HCT116 (cell line): ENCODE results near the gene FGF14. TPM values are rescaled to one million over a fixed set of nuclear protein-coding genes. Genes with fewer than 3 reads are reported as not detected.

ENCODE experiments used
- ATAC-seq: fragments of 200-7000 bp; cut with Tn5 transposase; 2 replicates; pipeline ENCODE4 v1.9.1; 2020; ENCODE audit warnings: mild to moderate bottlenecking, moderate library complexity
- BruUV-seq: library from RNA; stranded (reverse); fragments of 400-500 nt; replicated peaks from 2 replicates; lab custom pipeline; 2021; lab: Mats Ljungman, UMichigan
- CTCF ChIA-PET: fragments of 300-600 bp; sonication (Branson Sonifier 250); formaldehyde crosslinking; loops from one replicate; lab custom pipeline; 2021; ENCODE audit warnings: antibody characterized with exemption; lab: Charles Lee
- POLR2A ChIA-PET: fragments of 300-600, 350-600 bp; sonication (Branson Sonifier 250); formaldehyde crosslinking; loops from one replicate; lab custom pipeline; 2021; ENCODE audit warnings: antibody characterized with exemption; lab: Charles Lee
- RAD21 ChIA-PET, 2 experiments: fragments of 300-600 bp; sonication (Branson Sonifier 250); formaldehyde crosslinking; loops; one replicate each; lab custom pipeline; 2023; ENCODE audit warnings: low total read pairs in 2 of 2; ENCODE audit not compliant: uncharacterized antibody in 2 of 2, unreplicated experiment in 2 of 2, low non-redundant PET in 1 of 2; lab: Charles Lee
- DNase-seq: peaks from one replicate; pipeline ENCODE4 v3.0.0-alpha.2; 2010; ENCODE audit warnings: low read depth, low spot score
- H2AFZ ChIP-seq: fragments of 200-600 bp; shearing (Covaris generic), sonication (generic); 2 replicates; pipeline ENCODE4 v1.6.1; 2017; ENCODE audit warnings: low read depth, mixed run types, mixed read lengths, antibody characterized with exemption, low read length; ENCODE audit not compliant: poor library complexity, severe bottlenecking
- H3K27ac ChIP-seq: 2 replicates; pipeline ENCODE4 v1.5.1; 2012; ENCODE audit warnings: low read depth, low read length
- H3K27me3 ChIP-seq: fragments of 200-600 bp; sonication (generic); 2 replicates; pipeline ENCODE4 v1.6.1; 2016; ENCODE audit warnings: mixed run types, low read length, mixed read lengths; ENCODE audit not compliant: insufficient read depth
- H3K36me3 ChIP-seq, 2 experiments: fragments of 200-500 bp in 1 of 2; fragments of 200-600 bp in 1 of 2; sonication (Bioruptor generic) in 1 of 2; sonication (generic) in 1 of 2; 2 replicates each; pipeline versions ENCODE4 v1.5.1 to v1.6.1; 2014 to 2016; ENCODE audit warnings: low read length in 2 of 2, inconsistent platforms in 1 of 2, mixed read lengths in 1 of 2, mixed run types in 1 of 2; ENCODE audit not compliant: insufficient read depth in 2 of 2, control insufficient read depth in 1 of 2
- H3K4me1 ChIP-seq, 2 experiments: fragments of 200-600 bp in 1 of 2; sonication (generic) in 1 of 2; 2 replicates each; pipeline versions ENCODE4 v1.5.1 to v1.6.1; 2012 to 2017; ENCODE audit warnings: low read length in 2 of 2, inconsistent platforms in 1 of 2, mild to moderate bottlenecking in 1 of 2, mixed read lengths in 1 of 2, mixed run types in 1 of 2, moderate library complexity in 1 of 2; ENCODE audit not compliant: insufficient read depth in 2 of 2, control insufficient read depth in 1 of 2
- H3K4me2 ChIP-seq: fragments of 200-600 bp; sonication (generic); 2 replicates; pipeline ENCODE4 v1.6.1; 2017; ENCODE audit warnings: mixed run types, low read length, mixed read lengths
- H3K4me3 ChIP-seq, 2 experiments: fragments of 200-600 bp in 1 of 2; sonication (generic) in 1 of 2; replicated peaks in 1 of 2; 2 replicates each; pipeline ENCODE4 v1.5.1; 2011 to 2016; ENCODE audit warnings: low read length in 2 of 2, control low read depth in 1 of 2, low read depth in 1 of 2, mild to moderate bottlenecking in 1 of 2, mixed read lengths in 1 of 2, mixed run types in 1 of 2
- H3K79me2 ChIP-seq: fragments of 200-600 bp; sonication (generic); 2 replicates; pipeline ENCODE4 v1.6.1; 2017; ENCODE audit warnings: mild to moderate bottlenecking, mixed run types, low read length, moderate library complexity, mixed read lengths; ENCODE audit not compliant: insufficient read depth
- H3K9ac ChIP-seq: fragments of 200-600 bp; sonication (generic); 2 replicates; pipeline ENCODE4 v1.6.1; 2016; ENCODE audit warnings: low read length, mixed read lengths
- H3K9me2 ChIP-seq: fragments of 200-600 bp; sonication (generic), shearing (Covaris generic); 2 replicates; pipeline ENCODE4 v1.6.1; 2017; ENCODE audit warnings: mixed run types, mild to moderate bottlenecking, moderate library complexity; ENCODE audit not compliant: insufficient read depth
- H3K9me3 ChIP-seq, 2 experiments: fragments of 200-500 bp in 1 of 2; fragments of 200-600 bp in 1 of 2; sonication (Bioruptor generic) in 1 of 2; sonication (generic) in 1 of 2; 2 replicates each; pipeline ENCODE4 v1.6.1; 2014 to 2017; ENCODE audit warnings: low read length in 2 of 2, mixed read lengths in 2 of 2, inconsistent platforms in 1 of 2, low read depth in 1 of 2, mild to moderate bottlenecking in 1 of 2, mixed run types in 1 of 2, moderate library complexity in 1 of 2; ENCODE audit not compliant: control insufficient read depth in 1 of 2, insufficient read depth in 1 of 2
- H4K20me1 ChIP-seq: fragments of 200-600 bp; sonication (generic), shearing (Covaris generic); 2 replicates; pipeline ENCODE4 v1.6.1; 2017; ENCODE audit warnings: mixed run types, mild to moderate bottlenecking, moderate library complexity; ENCODE audit not compliant: insufficient read depth
- CBX3 ChIP-seq: IDR thresholded peaks from 2 replicates; pipeline ENCODE4 v1.6.1; 2012; ENCODE audit warnings: low read depth
- CEBPB ChIP-seq: IDR thresholded peaks from 2 replicates; pipeline ENCODE4 v1.6.1; 2012; ENCODE audit warnings: low read depth
- EGR1 ChIP-seq: IDR thresholded peaks from 2 replicates; pipeline ENCODE4 v1.6.1; 2012; ENCODE audit warnings: low read depth
- FOSL1 ChIP-seq: IDR thresholded peaks from 2 replicates; pipeline ENCODE4 v1.6.1; 2012; ENCODE audit warnings: low read depth
- JUND ChIP-seq: IDR thresholded peaks from 2 replicates; pipeline ENCODE4 v1.6.1; 2012
- ZBTB33 ChIP-seq: IDR thresholded peaks from 2 replicates; pipeline ENCODE4 v1.6.1; 2011; ENCODE audit warnings: mild to moderate bottlenecking, low read length, moderate library complexity; ENCODE audit not compliant: insufficient replicate concordance; ENCODE audit errors: extremely low read depth
- ZNF274 ChIP-seq: fragments of 200-500 bp; sonication (Bioruptor generic); IDR thresholded peaks from 2 replicates; pipeline ENCODE4 v1.6.1; 2014; ENCODE audit warnings: mild to moderate bottlenecking, low read depth, low read length, inconsistent platforms
- intact Hi-C: fragments of 100-400 bp; cut with micrococcal nuclease; formaldehyde crosslinking; loops from 2 replicates; pipeline ENCODE4 v1.10.0; 2022
- total RNA-seq: library from RNA; stranded (reverse); gene quantifications from one replicate; pipeline ENCODE4 v1.2.1, GENCODE V29; 2021; ENCODE audit not compliant: unreplicated experiment

FGF14 gene
- total RNA-seq, 1 experiment from 2014 or later: not detected

- H3K9me3 ChIP-seq: peaks cover 3 to 27% of the 10 kb centered on the region in 2 experiments; a peak in 2 of 4 replicates
- intact Hi-C loops: no loop called here
- no peak overlapping the region for H2AFZ ChIP-seq
- ChIA-PET CTCF (no interaction called here), POLR2A (no interaction called here), RAD21 (no interaction called here)
- no TSS peak for BruUV-seq
- TF ChIP-seq JUND (no peak), EGR1 (no peak)
- DNase-seq (no peak), ATAC-seq (no peak)
- no peaks in the 10 kb centered on the region for H3K79me2 ChIP-seq
- no peaks in the 10 kb centered on the region for H3K36me3 ChIP-seq
- no peaks in the 10 kb centered on the region for H4K20me1 ChIP-seq
- H3K27ac ChIP-seq: no peak overlapping the region
- no peak overlapping the region for H3K9ac ChIP-seq
- no peak overlapping the region for H3K4me2 ChIP-seq
- H3K4me3 ChIP-seq: no peak overlapping the region
- no peaks in the 10 kb centered on the region for H3K4me1 ChIP-seq
- H3K9me2 ChIP-seq: no peaks in the 10 kb centered on the region
- no peaks in the 10 kb centered on the region for H3K27me3 ChIP-seq
Measured at GRCh38 chr13:102038787-102039186, 363.1 kb downstream of the FGF14 start.

- no peak for ATAC-seq
- BruUV-seq: no TSS peak
- RAD21 ChIA-PET: no interaction called here
- DNase-seq: no peak
- no peak overlapping the region for H3K4me3 ChIP-seq
- TF ChIP-seq JUND: no peak
- TF ChIP-seq ZBTB33: no peak
- no peak for TF ChIP-seq CBX3
- no peak for TF ChIP-seq FOSL1
- no peak for TF ChIP-seq ZNF274
- TF ChIP-seq CEBPB: no peak
- TF ChIP-seq, all 23 proteins: peak for 0
- intact Hi-C loops: no loop called here
- Histone ChIP-seq H3K9ac (no peak overlapping the region), H4K20me1 (no peaks in the 10 kb centered on the region), H3K4me1 (no peaks in the 10 kb centered on the region), H3K4me2 (no peak overlapping the region), H3K9me2 (no peaks in the 10 kb centered on the region), H3K27me3 (no peaks in the 10 kb centered on the region), H3K36me3 (no peaks in the 10 kb centered on the region), H2AFZ (no peak overlapping the region), H3K79me2 (no peaks in the 10 kb centered on the region), H3K27ac (no peak overlapping the region), H3K9me3 (peaks cover 3 to 22% of the 10 kb centered on the region in 2 experiments; a peak in 2 of 4 replicates)
- ChIA-PET POLR2A (no interaction called here), CTCF (no interaction called here)
Measured at GRCh38 chr13:102035969-102036368, 365.9 kb downstream of the FGF14 start.
